ENCODE measurements around the gene GHRL.

DNA sequence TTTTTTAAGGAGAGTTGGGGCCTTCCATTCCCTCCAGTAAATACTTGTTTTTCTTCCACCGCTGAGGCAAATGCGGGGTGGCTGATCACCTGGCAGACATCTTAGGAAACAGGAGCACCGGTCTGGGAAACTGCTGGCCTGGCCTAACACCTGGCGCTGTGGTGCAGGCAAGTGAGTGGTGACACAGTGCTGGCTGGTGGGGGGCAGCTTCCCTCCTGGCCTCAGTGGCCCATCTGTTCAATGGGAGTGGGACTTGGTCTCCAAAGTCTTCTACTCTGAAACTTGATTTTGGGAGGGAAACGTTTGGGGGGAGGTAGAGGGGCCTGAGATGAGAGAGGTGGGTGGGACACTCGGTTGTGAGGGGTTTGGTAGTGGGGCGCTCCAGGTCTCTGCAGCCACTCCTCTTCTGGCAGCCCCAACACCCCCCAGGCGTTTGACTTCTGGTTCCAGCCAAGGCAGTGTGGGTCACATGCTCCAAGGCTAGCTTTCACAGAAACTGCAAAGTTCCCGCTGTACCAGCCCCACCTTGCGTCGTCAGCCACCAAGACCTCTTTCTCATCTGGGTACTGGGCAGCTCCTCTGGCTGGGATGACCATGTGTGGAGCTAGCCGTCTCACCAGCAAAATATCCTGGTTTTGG is 4.7 kb downstream of the GHRL start:
- TF ChIP-seq, protein P1, sequence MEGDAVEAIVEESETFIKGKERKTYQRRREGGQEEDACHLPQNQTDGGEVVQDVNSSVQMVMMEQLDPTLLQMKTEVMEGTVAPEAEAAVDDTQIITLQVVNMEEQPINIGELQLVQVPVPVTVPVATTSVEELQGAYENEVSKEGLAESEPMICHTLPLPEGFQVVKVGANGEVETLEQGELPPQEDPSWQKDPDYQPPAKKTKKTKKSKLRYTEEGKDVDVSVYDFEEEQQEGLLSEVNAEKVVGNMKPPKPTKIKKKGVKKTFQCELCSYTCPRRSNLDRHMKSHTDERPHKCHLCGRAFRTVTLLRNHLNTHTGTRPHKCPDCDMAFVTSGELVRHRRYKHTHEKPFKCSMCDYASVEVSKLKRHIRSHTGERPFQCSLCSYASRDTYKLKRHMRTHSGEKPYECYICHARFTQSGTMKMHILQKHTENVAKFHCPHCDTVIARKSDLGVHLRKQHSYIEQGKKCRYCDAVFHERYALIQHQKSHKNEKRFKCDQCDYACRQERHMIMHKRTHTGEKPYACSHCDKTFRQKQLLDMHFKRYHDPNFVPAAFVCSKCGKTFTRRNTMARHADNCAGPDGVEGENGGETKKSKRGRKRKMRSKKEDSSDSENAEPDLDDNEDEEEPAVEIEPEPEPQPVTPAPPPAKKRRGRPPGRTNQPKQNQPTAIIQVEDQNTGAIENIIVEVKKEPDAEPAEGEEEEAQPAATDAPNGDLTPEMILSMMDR (IDR thresholded peaks at IDR 0.05): no peak
- TF ChIP-seq POLR2AphosphoS5 (IDR thresholded peaks at IDR 0.05) (no peak), POLR2A (IDR thresholded peaks at IDR 0.05) (no peak), EP300 (IDR thresholded peaks at IDR 0.05) (no peak)

All from sigmoid colon (tissue), 4 donors.